Parathyroid adenoma (tissue), 2 donors: ENCODE data around the gene MMEL1.
"Not testable (repeated sequence)": the region's sequence is repeated elsewhere in the genome, so short reads cannot be mapped to it uniquely, and the experiment has no call there.

Experiments
- H2AFZ ChIP-seq: fragments of 300-600 bp; sonication (generic); one replicate; pipeline ENCODE4 v1.7.0; 2017; ENCODE audit warnings: antibody characterized with exemption, mild to moderate bottlenecking
- H3K27ac ChIP-seq: fragments of 300-600 bp; sonication (generic); one replicate; pipeline ENCODE4 v1.7.0; 2017
- H3K27me3 ChIP-seq: fragments of 300-600 bp; sonication (generic); one replicate; pipeline ENCODE4 v1.7.0; 2017; ENCODE audit warnings: low read length; ENCODE audit not compliant: control insufficient read depth, insufficient read depth
- H3K36me3 ChIP-seq: fragments of 300-600 bp; sonication (generic); one replicate; pipeline ENCODE4 v1.7.0; 2017; ENCODE audit warnings: low read length; ENCODE audit not compliant: control insufficient read depth, insufficient read depth
- H3K4me1 ChIP-seq: fragments of 300-600 bp; sonication (generic); one replicate; pipeline ENCODE4 v1.7.0; 2017; ENCODE audit warnings: control low read depth
- H3K4me2 ChIP-seq: fragments of 300-600 bp; sonication (generic); one replicate; pipeline ENCODE4 v1.7.0; 2017; ENCODE audit warnings: low read length
- H3K4me3 ChIP-seq: fragments of 300-600 bp; sonication (generic); one replicate; pipeline ENCODE4 v1.7.0; 2017; ENCODE audit warnings: low read depth, low read length
- H3K79me2 ChIP-seq: fragments of 300-600 bp; sonication (generic); one replicate; pipeline ENCODE4 v1.7.0; 2017; ENCODE audit warnings: control low read depth
- H3K9ac ChIP-seq: fragments of 300-600 bp; sonication (generic); one replicate; pipeline ENCODE4 v1.7.0; 2017; ENCODE audit warnings: mild to moderate bottlenecking
- H3K9me3 ChIP-seq: fragments of 300-600 bp; sonication (generic); one replicate; pipeline ENCODE4 v1.7.0; 2017; ENCODE audit warnings: low read length; ENCODE audit not compliant: control insufficient read depth
- TF ChIP-seq, protein P1 (sequence below): fragments of 300-600 bp; sonication (generic); IDR thresholded peaks from one replicate; pipeline ENCODE4 v1.7.0; 2017; ENCODE audit warnings: antibody characterized with exemption, mild to moderate bottlenecking
- donor health status: primary hyperparathyroidism.

MMEL1 gene

DNA sequence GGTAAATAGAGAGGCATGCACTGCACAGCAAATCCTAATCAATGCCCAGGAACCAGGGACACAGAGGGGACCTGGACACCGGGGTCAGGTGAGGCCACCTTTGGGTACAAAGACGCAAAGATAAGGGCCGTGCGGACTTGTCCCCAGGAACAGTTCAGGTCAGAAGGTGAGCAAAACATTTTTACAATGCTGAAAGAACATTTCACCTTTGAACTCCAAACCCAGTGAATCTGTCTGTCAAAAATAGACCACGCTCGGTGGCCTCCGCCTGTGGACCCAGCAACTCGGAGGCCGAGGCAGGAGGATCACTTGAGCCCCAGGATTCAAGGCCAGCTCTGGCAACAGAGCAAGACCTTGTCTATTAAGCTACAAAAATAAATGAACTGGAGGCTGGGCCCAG, 61.5 kb downstream of the MMEL1 start:
- no peaks in the 10 kb centered on the region for H3K36me3 ChIP-seq
- H3K4me3 ChIP-seq, result no peak overlapping the region
- TF ChIP-seq, protein P1, sequence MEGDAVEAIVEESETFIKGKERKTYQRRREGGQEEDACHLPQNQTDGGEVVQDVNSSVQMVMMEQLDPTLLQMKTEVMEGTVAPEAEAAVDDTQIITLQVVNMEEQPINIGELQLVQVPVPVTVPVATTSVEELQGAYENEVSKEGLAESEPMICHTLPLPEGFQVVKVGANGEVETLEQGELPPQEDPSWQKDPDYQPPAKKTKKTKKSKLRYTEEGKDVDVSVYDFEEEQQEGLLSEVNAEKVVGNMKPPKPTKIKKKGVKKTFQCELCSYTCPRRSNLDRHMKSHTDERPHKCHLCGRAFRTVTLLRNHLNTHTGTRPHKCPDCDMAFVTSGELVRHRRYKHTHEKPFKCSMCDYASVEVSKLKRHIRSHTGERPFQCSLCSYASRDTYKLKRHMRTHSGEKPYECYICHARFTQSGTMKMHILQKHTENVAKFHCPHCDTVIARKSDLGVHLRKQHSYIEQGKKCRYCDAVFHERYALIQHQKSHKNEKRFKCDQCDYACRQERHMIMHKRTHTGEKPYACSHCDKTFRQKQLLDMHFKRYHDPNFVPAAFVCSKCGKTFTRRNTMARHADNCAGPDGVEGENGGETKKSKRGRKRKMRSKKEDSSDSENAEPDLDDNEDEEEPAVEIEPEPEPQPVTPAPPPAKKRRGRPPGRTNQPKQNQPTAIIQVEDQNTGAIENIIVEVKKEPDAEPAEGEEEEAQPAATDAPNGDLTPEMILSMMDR, result no peak
- no peak overlapping the region for H3K9ac ChIP-seq
- H3K27me3 ChIP-seq, result no peaks in the 10 kb centered on the region
- no peak overlapping the region for H2AFZ ChIP-seq
- H3K79me2 ChIP-seq, result no peaks in the 10 kb centered on the region
- no peaks in the 10 kb centered on the region for H3K4me1 ChIP-seq
- H3K9me3 ChIP-seq, result no peaks in the 10 kb centered on the region
- no peak overlapping the region for H3K4me2 ChIP-seq
- H3K27ac ChIP-seq, result no peak overlapping the region

DNA sequence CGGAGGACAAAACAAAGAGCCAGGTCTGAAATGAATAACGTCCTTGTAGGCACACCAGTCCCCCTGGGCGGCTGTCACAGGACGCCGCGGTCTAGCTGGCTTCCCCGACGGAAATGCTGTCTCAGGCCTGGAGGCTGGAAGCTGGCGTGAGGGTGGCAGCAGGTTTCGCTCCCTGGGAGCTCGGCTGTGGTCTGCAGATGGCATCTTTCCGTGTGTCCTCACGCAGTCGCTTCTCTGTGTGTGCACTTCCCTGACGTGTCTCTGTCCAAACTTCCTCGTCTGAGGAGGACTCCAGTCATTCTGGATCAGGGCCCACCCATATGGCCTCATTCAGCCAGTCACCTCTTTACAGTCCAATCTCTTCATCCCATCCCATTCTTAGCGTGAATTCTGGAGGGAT, 62.5 kb downstream of the MMEL1 start:
- Histone ChIP-seq H3K4me2 (no peak overlapping the region), H3K4me1 (no peaks in the 10 kb centered on the region), H3K9ac (no peak overlapping the region), H3K9me3 (no peaks in the 10 kb centered on the region), H3K27me3 (no peaks in the 10 kb centered on the region), H3K36me3 (no peaks in the 10 kb centered on the region), H3K79me2 (no peaks in the 10 kb centered on the region), H2AFZ (no peak overlapping the region), H3K27ac (no peak overlapping the region), H3K4me3 (no peak overlapping the region)
- TF ChIP-seq, protein P1, result no peak

DNA sequence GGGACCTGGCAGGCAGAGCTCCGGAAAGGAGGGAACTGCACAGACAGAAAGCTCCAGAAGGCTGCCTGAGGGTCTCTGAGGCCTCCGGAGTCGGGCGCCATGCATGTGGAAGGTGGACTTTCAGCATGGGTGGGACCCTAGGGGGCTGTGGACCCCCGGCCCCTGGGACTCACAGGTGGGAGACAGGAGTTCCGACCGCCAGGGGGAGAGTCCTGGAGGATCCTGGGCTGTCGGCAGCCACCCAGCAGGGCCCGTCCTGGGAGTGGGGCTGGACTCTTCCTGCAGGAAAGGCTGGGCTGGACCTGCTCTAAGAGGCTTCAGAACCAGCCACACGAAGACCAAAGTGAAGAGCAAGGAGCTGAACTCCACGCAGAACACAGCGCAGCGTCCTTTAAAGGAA, 63.1 kb downstream of the MMEL1 start:
- not testable (repeated sequence) for H3K9me3 ChIP-seq, H3K36me3 ChIP-seq, H3K27ac ChIP-seq, H3K79me2 ChIP-seq, H2AFZ ChIP-seq, H3K4me3 ChIP-seq, H3K4me2 ChIP-seq, H3K4me1 ChIP-seq, H3K27me3 ChIP-seq, H3K9ac ChIP-seq

DNA sequence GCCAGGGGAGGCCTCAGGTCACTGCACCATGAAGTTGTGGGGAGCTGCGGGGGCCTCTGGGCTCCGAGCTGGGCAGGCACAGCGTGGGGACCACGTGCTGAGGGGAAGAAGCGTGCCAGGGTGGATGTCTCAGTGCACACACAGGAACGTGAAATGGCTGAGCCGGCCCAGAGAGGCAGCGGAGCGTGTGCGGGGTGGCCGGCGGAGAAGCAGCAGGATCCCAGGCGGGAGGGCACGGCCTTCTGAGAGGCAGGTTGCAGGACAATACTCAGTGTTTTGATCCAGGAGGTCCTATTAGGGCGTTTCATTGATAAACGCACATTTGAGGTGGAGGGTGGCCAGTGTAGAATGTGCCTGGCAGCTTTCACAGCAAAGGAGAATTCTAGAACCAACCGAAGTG, 63.8 kb downstream of the MMEL1 start:
- no peak overlapping the region for H3K27ac ChIP-seq
- H3K79me2 ChIP-seq, result no peaks in the 10 kb centered on the region
- H3K27me3 ChIP-seq, result no peaks in the 10 kb centered on the region
- H3K9ac ChIP-seq, result no peak overlapping the region
- H3K4me1 ChIP-seq, result no peaks in the 10 kb centered on the region
- no peaks in the 10 kb centered on the region for H3K36me3 ChIP-seq
- no peak overlapping the region for H3K4me3 ChIP-seq
- H2AFZ ChIP-seq, result no peak overlapping the region
- no peak overlapping the region for H3K4me2 ChIP-seq
- TF ChIP-seq, protein P1, result no peak
- H3K9me3 ChIP-seq, result no peaks in the 10 kb centered on the region

DNA sequence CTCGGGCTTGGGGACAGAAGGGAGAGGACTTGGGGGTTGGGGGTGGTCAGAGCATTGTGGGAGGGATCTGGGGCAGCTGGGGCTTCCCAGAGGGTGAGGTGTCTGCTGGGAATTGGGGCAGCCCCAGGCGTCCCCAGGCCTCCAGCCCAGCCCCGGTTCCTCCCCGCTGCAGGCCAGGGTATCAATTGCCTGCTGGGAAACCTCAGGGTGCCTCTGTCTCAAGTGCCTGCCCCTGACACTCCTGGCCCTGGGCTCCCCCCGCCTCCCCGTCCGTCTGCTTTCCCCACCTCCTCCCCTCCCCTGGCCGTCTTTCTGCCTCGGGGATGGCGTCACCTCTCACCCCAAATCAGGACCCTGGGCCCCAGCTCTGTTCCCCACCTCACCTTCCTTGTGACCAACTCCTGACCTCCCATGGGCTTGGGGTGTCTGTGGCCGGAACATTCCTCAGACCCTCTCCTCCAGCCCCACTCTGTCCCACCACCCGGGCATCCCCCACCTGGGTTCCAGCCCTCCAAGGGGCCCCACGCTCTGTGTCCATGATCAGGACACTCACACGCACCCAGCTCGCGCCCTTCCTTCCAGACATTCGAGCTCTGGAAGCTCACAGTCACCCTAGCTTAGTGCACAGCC, 64.5 kb downstream of the MMEL1 start:
- H2AFZ ChIP-seq, H3K4me1 ChIP-seq, H3K79me2 ChIP-seq: not testable (repeated sequence)

DNA sequence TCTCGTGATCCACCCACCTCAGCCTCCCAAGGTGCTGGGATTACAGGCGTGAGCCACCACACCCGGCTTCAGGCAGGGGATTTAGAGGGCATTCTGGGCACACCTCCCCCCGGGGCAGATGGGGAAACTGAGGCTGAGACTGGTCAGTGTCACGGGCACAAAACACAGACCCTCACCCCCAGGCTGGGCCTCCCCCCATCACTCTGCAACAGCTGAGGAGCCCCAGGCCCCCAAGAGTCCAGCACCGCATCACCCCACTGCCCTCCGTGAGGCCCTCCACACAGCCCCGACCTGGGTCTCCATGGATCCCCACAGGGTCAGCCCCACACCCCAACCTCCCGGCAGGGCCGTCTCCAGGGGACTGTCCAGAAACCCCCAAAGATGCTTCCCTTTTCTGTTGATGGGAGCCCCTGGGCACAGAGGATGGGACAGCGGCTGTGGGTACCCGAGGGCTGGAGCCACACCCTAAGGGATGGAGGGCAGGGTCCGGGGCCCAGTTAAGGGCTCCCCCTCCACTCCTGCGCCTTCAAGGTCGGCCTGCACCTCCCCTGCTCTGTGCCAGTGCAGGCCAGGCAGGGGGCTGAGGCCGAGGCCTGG, 65.6 kb downstream of the MMEL1 start:
- no peak overlapping the region for H3K4me2 ChIP-seq
- TF ChIP-seq, protein P1, result no peak
- no peaks in the 10 kb centered on the region for H3K27me3 ChIP-seq
- H3K4me1 ChIP-seq, result no peaks in the 10 kb centered on the region
- H2AFZ ChIP-seq, result no peak overlapping the region
- H3K9me3 ChIP-seq, result no peaks in the 10 kb centered on the region
- H3K4me3 ChIP-seq, result no peak overlapping the region
- H3K79me2 ChIP-seq, result no peaks in the 10 kb centered on the region
- no peak overlapping the region for H3K27ac ChIP-seq
- no peak overlapping the region for H3K9ac ChIP-seq
- no peaks in the 10 kb centered on the region for H3K36me3 ChIP-seq

More for the DNA sequence above, 64.5 kb downstream of the MMEL1 start:
- H3K36me3 ChIP-seq, H3K4me3 ChIP-seq, H3K27ac ChIP-seq, H3K27me3 ChIP-seq, H3K9me3 ChIP-seq, H3K9ac ChIP-seq, H3K4me2 ChIP-seq: not testable (repeated sequence)
